BE2C (cell line): ENCODE results near the gene PRKAA2.

Experiments used
- DNase-seq: peaks from one replicate; pipeline ENCODE4 v3.0.0-alpha.2; 2020
- H3K27me3 ChIP-seq: fragments of 250-450 bp; sonication (Bioruptor Pico); 2 replicates; pipeline ENCODE4 v1.5.1; 2020; ENCODE audit warnings: mild to moderate bottlenecking
- H3K36me3 ChIP-seq: fragments of 250-450 bp; sonication (Bioruptor Pico); 2 replicates; pipeline ENCODE4 v1.5.1; 2020; ENCODE audit warnings: mild to moderate bottlenecking
- H3K4me1 ChIP-seq: fragments of 250-450 bp; sonication (Bioruptor Pico); 2 replicates; pipeline ENCODE4 v1.5.1; 2020
- H3K4me3 ChIP-seq: 2 replicates; pipeline ENCODE4 v1.5.1; 2011; ENCODE audit warnings: low read depth, low read length
- H3K9me3 ChIP-seq: fragments of 250-450 bp; sonication (Bioruptor Pico); 2 replicates; pipeline ENCODE4 v1.5.1; 2020
- CTCF ChIP-seq: IDR thresholded peaks from 2 replicates; pipeline ENCODE4 v1.5.1; 2012; ENCODE audit warnings: mild to moderate bottlenecking, low read depth, low read length

The PRKAA2 gene

DNA sequence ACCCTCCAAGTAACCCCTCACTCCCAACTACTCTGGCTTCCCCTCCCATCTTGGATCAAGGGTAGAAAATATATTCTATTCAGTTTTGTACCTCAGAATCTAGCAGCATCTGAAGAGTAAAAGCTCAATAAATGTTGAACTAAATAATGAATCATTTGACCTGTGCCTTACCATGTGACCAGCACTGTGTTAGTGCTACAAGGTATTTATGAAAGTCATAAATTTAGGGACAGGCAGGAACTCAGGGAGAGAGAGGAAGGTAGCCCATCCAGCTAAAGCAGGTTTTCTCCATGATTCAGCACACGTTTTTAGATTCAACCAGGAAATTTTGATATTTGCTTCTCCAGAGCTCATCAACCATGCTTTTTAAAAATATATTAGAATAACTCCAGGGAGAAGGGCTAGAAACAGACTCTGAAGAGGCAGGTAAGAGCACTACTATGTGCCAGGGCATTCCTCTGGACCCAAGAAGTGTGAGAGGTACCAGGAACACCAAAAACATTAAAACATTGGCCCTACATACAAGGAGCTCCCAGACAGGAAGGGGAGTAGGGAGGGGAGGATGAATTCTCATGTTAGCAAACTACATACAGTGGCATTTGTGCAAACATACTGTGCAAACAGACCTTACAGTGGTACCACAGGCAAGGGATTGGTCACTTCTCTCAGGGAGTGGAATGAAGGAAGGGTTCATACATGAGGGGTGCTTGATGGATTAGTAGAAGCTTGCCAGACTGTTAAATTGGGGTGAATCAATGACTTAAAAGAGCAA lies 109.8 kb downstream of the PRKAA2 start:
- Histone ChIP-seq H3K36me3 (no peaks in the 10 kb centered on the region), H3K4me1 (no peaks in the 10 kb centered on the region), H3K9me3 (no peaks in the 10 kb centered on the region), H3K4me3 (no peak overlapping the region), H3K27me3 (no peaks in the 10 kb centered on the region)
- no peak for DNase-seq
- no peak for TF ChIP-seq CTCF

DNA sequence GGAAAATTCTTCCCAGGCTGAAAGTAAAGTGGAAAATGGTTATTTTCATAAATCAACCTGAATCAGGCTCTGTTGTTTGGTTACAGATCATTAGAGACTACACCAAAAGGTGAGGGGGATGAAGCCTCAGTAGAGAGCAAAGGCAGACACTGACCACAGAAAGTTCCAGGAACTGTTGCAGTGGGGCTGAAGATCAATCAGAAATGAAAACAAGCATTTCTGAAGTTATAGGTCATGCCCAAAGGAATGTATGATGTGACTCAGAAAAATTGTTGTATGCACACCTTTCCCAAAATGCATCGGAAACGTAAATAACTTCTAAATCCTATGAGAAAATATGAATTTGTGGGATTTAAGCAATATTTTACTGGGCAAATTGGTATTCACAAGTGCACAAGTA lies 110.8 kb downstream of the PRKAA2 start:
- Histone ChIP-seq H3K4me1 (no peaks in the 10 kb centered on the region), H3K9me3 (no peaks in the 10 kb centered on the region), H3K36me3 (no peaks in the 10 kb centered on the region), H3K27me3 (no peaks in the 10 kb centered on the region), H3K4me3 (no peak overlapping the region)
- DNase-seq, result no peak
- TF ChIP-seq CTCF, result no peak

- H3K4me3 ChIP-seq, result no peak overlapping the region
- no peaks in the 10 kb centered on the region for H3K27me3 ChIP-seq
- peak; percentile 14 for DNase-seq
- no peaks in the 10 kb centered on the region for H3K9me3 ChIP-seq
- H3K36me3 ChIP-seq, result no peaks in the 10 kb centered on the region
- TF ChIP-seq CTCF, result peak; percentile 13; the same call in 1 of the 2 replicates
- H3K4me1 ChIP-seq, result no peaks in the 10 kb centered on the region
Measured at GRCh38 chr1:56758135-56758534, 113.0 kb downstream of the PRKAA2 start.

GRCh38 chr1:56758794-56759193 lies 113.7 kb downstream of the PRKAA2 start:
- Histone ChIP-seq H3K9me3 (no peaks in the 10 kb centered on the region), H3K4me3 (no peak overlapping the region), H3K36me3 (no peaks in the 10 kb centered on the region), H3K4me1 (no peaks in the 10 kb centered on the region), H3K27me3 (no peaks in the 10 kb centered on the region)
- no peak for TF ChIP-seq CTCF
- no peak for DNase-seq
